Activated CD4-positive, alpha-beta T cell treated with anti-CD3 and anti-CD28 coated beads, Interleukin-2, Interleukin-4, amounts not matched to agents 100 ng/mL and 50 ng/mL, durations not matched to agents 16 hours and 8 hours (primary cell): ENCODE measurements around the gene ARHGAP35.
"Not testable (repeated sequence)": the region's sequence is repeated elsewhere in the genome, so short reads cannot be mapped to it uniquely, and the experiment has no call there.

ENCODE experiments used
- DNase-seq: peaks from one replicate; pipeline ENCODE4 v3.0.0-alpha.2; 2020; ENCODE audit warnings: low spot score

Gene ARHGAP35

DNA sequence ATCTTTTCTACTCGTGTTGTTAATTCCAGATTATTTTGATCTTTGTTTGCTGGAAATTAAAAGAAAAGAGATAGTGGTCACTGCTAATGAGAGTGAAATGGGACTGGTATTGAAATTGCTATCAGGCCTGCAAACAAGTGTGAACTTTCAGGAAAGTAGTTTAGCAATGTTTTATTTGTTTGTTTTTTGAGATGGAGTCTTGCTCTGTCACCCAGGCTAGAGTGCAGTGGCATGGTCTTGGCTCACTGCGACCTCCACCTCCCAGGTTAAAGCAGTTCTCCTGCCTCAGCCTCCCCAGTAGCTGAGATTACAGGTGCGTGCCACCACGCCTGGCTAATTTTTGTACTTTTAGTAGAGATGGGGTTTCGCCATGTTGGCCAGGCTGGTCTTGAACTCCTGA is 10.4 kb downstream of the ARHGAP35 start:
- not testable (repeated sequence) for DNase-seq

DNA sequence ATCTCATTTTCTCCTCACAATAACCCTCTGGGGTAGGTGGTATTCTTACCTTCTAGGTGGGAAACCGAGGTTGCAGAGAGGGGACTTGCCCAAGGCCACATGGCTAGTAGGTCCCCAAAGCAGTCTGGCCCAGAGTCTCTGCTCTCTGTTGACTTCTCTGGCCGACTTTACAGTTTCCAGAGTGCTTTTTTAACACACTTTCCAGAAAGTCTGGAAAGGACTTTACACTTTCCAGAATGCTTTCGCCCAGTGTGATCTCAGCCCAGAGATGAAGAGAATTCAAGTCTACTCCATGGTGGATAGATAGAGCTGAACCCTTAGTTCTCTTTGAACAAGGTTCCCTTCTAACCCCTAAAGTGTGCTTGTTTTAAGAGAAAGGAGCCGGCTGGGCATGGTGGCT is 12.2 kb downstream of the ARHGAP35 start:
- no peak for DNase-seq

DNA sequence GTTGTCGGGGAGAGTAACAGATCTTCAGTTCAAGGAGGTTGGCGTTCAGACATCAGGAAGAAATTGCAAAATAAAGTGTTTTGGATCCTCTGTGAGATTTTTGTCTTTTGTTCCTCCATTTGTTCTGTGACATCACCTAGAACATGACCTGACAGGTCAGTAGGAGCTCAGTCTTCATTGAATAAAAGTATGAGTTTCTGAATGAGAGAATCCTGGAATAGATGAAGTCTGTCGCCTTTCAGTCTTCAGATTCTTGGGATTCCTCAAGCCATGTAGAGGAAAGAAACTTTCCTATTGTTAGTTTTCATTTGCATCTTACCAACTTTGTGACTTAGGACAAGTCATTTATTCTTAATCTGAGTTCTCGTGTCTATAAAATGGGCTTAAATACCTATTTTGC is 14.4 kb downstream of the ARHGAP35 start:
- no peak for DNase-seq

DNA sequence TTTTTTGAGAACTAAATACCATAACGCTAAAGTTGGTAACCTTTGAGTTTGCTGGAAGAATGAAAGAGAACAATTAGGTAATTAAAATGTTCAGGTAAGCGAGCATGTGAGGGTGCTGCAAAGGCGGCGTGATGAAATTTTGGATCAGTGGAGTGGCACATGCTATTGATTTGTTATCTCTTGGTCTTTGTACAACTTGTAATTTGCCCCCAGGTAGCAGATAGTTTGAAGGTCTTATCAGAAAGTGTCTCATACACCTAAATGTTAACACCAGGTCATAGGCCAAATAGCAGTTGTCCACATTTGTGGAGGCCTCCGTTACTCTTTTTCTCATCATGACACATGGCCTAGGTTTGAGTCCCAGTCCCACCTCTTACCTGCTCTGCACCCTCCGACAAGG is 14.9 kb downstream of the ARHGAP35 start:
- no peak for DNase-seq

DNA sequence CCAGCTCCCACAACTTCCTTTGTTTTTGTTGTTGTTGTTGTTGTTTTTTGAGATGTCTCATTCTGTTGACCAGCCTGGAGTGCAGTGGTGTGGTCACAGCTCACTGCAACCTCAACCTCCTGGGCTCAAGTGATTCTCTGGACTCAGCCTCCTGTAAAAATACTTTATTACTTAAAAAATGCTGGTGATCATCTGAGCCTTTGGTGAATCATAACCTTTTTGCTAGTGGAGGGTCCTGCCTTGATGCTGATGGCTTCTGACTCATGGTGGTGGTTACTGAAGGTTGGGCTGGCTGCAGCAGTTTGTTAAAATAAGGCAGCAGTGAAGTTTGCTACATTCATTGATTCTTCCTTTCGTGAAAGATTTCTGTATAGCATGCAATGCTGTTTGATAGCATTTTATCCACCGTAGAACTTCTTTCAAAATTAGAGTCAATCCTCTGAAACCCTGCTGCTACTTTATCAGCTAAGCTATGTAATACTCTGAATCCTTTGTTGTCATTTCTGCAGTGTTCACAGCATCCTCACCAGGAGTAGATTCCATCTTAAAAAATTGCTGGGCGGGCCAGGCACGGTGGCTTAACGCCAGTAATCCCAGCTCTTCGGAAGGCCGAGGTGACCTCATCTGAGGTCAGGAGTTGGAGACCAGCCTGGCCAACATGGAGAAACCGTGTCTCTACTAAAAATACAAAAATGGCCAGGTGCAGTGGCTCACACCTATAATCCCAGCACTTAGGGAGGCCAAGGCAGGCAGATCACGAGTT is 18.0 kb downstream of the ARHGAP35 start:
- DNase-seq, result no peak

DNA sequence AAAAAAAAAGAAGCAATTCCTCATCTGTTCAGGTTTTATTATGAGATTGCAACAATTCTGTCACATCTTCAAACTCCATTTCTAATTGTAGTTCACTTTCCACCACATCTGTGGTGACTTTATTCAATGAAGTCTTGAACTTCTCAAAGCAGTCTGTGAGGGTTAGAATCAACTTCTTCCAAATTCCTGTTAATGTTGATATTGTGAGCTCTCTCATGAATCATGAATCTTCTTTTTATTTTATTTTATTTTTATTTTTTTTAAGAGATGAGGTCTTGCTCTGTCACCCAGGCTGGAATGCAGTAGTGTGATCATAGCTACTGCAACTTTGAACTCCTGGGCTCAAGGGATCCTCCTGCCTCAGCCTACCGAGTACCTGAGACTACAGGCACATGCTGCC is 19.6 kb downstream of the ARHGAP35 start:
- DNase-seq, result no peak

DNA sequence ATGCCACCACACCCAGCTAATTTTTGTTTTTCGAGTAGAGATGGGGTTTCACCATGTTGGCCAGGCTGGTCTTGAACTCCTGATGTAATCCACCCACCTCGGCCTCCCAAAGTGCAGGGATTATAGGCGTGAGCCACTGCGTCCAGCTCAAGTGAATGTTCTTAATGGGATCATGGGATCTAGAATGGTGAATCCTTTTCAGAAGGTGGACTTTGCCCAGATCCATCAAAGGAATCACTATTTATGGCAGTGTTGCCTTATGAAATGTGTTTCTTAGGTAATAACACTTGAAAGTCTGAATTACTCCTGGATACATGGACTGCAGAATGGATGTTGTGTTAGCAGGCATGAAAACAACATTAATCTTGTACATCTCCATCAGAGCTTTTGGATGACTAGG is 20.3 kb downstream of the ARHGAP35 start:
- no peak for DNase-seq

DNA sequence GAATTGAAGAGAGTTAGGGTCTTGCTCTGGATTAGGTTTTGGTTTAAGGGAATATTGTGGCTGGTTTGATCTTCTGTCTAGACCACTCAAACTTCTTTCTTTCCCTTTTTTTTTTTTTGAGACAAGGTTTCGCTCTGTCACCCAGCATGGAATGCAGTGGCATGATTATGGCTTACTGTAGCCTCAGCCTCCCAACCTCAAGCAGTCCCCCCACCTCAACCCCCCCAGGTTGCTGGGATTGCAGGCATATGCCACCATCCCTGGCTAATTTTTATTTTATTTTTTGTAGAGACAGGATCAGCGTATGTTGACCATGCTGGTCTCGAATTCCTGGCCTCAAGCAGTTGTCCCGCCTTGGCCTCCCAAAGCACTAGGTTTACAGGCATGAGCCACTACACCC is 21.2 kb downstream of the ARHGAP35 start:
- DNase-seq, result no peak

DNA sequence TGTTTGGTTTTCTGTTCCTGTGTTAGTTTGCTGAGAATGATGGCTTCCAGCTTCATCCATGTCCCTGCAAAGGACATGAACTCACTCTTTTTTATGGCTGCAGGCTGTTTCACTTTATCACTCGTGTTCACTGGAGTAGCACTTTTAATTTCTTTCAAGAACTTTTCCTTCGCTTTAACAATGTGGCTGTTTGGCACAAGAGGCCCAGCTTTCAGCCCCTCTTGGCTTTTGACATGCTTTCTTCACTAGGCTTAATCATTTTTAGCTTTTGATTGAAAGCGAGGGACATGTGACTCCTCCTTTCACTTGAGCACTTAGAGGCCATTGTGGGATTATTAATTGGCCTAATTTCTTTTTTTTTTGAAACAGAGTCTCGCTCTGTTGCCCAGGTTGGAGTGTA is 22.0 kb downstream of the ARHGAP35 start:
- not testable (repeated sequence) for DNase-seq

DNA sequence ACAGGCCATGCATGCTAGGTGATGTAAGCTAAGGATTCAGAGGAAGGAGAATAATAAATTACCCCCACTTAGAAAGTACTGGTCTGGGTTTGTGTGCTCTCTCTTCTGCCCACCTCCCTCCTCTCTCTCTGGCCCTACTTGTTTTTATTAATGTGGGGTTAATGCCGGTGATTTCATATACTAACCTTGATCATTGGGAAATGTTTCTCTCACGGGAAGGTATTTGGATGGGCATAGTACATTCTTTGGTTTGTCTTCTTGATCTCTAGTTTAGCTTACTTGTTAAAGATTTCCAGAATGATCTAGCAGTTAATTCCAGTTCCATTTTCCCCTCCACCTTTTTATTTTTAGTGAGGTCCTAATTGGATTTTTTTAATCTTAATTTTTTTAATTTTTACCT is 24.6 kb downstream of the ARHGAP35 start:
- DNase-seq, result no peak

DNA sequence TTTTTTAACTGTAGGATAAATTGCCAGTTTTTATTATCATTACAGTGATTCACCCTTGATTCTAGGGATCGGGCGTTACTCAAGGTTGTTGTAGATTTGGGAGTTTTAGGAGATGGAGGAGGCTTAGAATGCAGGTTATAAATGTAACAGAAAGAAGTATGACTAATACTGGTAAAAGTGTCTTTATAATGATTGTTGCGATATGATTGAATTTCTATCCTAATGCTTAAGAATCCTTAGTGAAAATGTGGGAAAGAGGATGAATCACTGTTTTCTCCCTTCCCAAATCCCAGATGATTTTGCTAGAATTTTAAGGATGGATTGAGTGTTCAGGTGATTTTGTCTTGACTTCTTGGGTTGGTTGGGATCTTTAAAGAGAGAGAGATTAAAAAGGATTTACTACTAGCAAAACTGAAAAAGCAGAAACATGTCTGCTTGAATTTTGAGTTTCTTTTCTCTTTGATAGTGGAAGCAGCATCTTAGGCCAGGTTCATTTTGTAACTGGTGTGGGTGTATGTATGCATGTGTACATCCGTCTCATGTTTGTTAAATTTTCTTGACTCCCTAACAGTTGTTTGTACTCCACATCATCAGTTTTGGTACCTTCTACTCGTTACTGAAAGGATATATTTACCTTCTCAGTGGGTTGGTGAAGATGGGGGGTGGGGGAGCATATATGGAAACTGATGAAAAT is 25.9 kb downstream of the ARHGAP35 start:
- no peak for DNase-seq

DNA sequence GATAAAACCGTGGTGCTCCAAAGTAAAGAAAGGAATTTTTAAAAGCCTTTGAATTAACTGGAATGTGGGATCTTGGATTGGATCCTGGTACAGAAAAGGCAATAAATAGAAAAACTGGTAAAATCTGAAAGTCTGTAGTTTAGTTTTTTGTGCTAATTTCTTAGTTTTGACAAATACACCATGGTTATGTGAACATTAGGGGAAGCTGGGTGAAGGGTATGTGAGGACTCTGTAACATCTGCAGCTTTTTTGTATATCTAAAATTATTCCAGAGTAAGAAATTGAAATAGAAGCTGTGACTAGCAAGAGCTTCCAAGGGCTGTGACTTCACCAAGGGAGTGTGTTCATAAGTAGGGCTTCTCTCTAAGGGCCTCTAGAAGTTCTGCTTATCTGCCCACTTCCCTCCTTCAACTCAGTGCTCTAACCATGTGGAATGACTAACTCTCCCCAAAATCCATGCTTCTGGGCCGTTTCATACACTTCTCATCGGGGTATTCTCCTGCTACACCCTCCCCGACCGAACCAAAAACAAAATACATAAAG is 26.5 kb downstream of the ARHGAP35 start:
- no peak for DNase-seq

DNA sequence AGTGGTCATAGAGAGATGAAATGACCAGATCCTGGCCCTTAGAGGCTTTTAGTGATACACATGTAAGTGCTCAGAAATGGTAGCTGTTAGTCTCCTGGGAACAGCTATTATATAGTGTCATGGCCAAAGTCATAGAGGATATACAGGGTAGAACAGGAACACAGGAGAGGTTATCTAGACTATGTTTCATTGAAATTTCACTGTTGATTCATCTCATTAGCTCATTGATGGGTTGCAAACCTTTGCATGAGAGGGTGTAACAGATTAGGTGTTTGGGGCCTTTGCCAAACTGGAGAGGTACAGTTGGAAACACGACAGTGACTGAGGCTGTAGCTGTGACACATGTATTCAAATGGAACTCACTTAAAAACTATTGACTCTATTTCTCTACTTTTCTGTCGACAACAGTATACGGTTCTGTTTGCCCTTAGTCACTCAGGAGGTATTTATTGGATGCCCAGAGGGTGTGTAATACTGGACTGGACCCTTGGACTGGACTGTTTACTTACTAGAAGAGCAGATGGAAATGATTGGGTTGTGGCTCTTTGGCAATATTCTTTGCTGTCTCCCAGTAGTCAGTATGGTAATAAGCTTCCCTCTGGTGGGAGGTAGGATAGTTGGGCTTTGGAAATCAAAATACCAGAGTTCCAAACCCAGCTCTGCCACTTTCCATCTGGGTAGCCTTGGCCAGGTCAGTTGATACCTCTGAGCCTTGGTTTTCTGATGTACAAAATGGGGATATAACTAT is 29.8 kb downstream of the ARHGAP35 start:
- DNase-seq, result no peak

DNA sequence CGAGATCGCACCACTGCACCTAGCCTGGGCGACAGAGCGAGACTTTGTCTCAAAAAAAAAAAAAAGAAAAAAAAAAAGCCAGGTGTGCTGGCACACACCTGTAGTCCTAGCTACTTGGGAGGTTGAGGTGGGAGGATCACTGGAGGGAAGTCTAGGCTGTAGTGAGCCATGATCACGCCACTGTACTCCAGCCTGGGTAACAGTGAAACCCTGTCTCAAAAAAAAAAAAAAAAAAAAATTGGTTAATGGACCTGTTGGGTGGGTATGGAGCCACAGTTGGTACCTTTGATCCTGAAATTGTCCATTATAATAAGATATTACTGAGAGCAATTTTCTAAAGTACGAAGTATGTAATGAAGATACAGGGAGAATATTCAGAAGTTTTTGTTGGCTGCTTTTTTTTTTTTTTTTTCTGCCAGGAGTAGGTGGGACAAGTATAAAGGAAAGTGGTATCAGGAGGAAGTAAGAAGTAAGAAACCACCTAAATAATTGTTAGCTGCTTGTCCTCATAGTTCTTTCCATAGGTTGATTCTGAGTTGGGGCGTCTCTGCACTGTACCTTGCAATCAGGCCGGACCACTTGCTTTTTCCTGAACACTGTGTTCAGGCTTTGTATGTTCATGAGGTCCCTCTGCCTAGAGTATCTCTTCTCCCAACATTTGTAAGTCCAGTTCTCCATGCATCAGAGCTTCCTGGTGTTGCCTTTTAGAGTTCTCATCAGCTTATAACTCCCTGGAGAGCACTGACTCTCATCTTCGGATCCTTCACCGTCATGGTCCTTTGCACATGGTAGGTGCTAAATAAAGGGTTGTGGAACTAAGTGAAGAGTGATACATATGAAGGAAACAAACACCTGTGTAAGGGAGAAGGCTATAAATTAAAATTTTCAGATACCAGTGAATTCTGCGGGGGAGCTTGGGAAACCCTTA is 31.7 kb downstream of the ARHGAP35 start:
- DNase-seq, result no peak

DNA sequence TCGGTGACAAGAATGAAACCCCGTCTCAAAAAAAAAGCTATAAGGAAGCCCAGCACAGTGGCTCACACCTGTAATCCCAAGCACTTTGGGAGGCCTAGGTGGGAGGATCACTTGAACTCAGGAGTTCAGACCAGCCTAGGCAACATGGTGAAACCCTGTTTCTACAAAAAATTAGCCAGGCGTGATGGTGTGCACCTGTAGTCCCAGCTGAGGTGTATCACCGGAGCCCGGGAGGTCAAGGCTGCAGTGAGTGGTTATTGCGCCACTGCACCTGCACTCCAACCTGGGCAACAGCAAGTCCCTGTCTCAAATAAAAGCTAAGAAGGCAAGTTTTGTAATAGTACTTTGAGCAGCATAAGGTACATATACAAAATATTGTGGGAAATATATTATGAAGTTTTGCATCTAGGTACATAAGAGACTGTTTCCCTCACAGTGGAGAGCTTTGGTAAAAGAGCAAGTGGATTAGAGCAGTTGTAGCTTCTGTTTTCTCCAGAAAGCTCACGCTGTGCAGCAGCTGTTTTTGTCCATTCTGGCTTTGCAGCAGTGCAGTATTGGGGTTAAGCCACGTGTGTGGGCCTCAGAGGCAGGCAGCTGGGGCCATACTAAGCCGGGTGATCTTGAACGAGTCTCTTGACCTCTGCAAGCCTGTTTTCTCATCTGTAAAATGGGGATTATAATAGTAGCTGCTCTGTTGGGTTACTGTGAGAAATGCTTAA is 35.4 kb downstream of the ARHGAP35 start:
- DNase-seq, result no peak

DNA sequence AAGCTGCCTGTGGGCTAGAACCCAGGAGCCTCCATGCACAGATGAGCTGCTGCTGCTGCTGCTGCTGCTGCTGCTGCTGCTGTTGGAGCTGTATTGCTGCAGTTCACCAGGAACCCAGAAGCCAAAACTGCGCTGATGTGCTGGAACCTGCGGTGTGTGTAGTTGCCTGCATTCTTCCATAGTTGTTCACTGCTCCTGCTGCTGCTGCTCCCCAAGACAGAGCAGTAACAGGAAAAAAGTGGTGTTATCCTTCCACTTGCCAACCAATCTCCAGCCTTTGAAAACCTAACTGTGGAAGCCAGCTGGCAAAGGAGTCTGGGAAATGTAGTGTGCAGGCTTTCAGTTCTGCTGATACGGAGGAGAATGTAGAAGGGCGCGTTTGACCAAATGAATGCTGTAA is 37.9 kb downstream of the ARHGAP35 start:
- no peak for DNase-seq

DNA sequence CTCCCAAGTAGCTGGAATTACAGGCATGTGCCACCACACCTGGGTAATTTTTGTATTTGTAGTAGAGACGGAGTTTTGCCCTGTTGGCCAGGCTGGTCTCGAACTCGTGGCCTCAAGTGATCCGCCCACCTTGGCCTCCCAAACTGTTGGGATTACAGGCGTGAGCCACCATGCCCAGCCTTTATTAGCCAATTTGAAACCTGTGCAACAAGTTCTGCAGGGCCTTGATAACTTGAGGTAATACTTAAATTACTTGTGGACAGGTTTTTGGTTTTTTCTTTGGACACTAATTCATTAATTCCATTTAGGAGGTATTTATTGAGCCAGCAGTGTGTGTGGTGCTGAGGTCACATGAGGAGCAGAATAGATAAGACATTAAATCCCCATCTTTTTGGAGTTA is 39.5 kb downstream of the ARHGAP35 start:
- no peak for DNase-seq

DNA sequence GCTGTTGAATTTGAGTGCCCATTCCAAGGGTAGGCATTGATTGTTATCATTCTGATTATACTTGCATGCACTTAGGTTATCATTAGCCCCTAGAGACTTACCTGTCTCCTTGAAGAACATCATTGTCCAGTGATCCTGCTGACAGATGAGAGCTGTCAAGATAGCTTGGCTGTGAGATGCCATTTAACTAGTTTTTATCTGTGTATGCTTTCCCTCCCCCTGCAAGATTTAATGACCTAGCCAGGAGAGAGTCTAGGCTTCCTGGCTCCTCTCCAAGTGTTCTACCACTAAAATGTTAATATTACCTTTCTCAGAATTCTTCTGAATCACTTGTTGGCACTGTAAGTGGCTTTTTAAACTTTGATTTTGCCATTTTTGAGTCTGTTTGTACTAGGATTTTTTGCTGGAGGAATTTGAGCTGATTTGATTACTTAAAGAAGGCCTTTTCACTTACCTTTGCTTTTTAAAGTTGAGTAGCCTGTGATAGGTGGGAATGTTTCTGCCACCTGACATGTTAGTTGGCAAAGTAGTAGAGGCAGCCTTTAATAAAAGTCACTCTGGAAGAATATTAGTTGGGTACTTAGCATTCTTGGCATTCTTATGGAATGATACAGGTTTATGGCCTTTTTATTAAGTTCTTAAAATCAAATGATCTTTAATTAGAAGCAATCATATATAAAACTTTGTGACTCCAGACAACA is 41.1 kb downstream of the ARHGAP35 start:
- no peak for DNase-seq

DNA sequence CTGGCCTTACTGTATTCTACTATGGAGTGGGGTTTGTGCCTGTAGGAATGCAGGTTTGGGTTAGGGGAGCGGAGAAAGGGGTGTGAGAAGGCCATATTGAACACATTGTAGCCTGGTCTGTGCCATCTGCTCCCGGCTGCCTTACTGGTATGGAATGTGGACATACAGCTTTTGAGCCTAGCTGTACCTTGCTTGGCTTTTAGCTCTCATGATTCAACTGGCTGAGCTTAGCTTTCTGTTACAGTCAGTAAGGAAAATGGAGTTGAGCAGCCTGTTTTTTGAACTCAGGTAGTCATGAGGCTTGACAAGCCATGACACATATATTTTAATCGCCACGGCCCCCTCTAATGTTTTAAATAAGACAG is 41.6 kb downstream of the ARHGAP35 start:
- DNase-seq, result no peak

DNA sequence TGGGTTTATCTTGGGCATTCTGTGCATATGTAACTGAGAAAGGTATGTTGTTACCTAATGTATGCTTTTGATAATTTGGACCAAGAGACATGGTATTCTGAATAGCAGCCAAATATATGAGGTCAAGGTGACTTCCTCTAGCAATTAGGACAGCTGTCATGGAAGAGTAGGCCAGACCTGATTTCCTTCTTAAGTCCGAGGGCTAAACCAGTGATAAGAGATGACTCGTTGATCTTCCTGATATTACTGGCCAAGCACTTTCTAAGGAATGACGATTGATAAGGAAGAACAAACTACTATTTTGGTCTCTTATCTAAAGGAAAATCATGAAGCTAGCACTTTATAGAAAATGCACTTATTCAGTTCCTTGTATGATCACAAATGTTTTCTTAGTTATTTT is 42.7 kb downstream of the ARHGAP35 start:
- no peak for DNase-seq
